Measurements from ENCODE around the gene GPER1. TPM values are rescaled to one million over a fixed set of nuclear protein-coding genes. Genes with fewer than 3 reads are reported as not detected.

GPER1 gene
- polyA plus RNA-seq, 2 of the 4 experiments (the other 2 are of a cell fraction) = 0.23 to 0.50 TPM

GRCh38 chr7:1096156-1097119 lies 8.5 kb downstream of the GPER1 start:
- CTCF ChIA-PET = interaction anchor here (0.5 to 2.9 kb wide), 6 partner anchors 9 to 103 kb away, joined by 3 to 9 read pairs (median 5); no protein-coding TSS in a partner anchor
- DNase-seq (ENCODE audit: low read depth in 1 of 2, low spot score in 1 of 2) (no peak), FAIRE-seq (no peak), ATAC-seq (no peak)
- H3K27ac ChIP-seq = no peak overlapping the region
- H3K4me1 ChIP-seq = no peaks in the 10 kb centered on the region
- 92% methylated on average over 29 of the region's 44 CpGs for whole genome bisulfite sequencing (ENCODE audit: missing lambda C conversion rate)
- no peak overlapping the region for H3K4me3 ChIP-seq
- no peak overlapping the region for H3K4me2 ChIP-seq
- TF ChIP-seq FOSL2 (IDR thresholded peaks at IDR 0.05) = no peak
- no peak for TF ChIP-seq FOSL2 (CRISPR knock-in tag; IDR thresholded peaks at IDR 0.05)
- no peak for TF ChIP-seq TP53 (CRISPR knock-in tag; IDR thresholded peaks at IDR 0.05)
- TF ChIP-seq CEBPB (IDR thresholded peaks at IDR 0.05) = no peak
- no peak for TF ChIP-seq NFE2L2 (conservative IDR thresholded peaks at IDR 0.05; ENCODE audit: low read length)
- no peak for TF ChIP-seq RARB (CRISPR knock-in tag; IDR thresholded peaks at IDR 0.05)
- no peak for TF ChIP-seq KDM5A (IDR thresholded peaks at IDR 0.05)
- TF ChIP-seq HOXB5 (CRISPR knock-in tag; IDR thresholded peaks at IDR 0.05) = no peak
- TF ChIP-seq MAFK (IDR thresholded peaks at IDR 0.05; ENCODE audit: partially characterized antibody) = no peak
- TF ChIP-seq E2F6 (IDR thresholded peaks at IDR 0.05; ENCODE audit: borderline replicate concordance, low read depth) = no peak
- no peak for TF ChIP-seq ZC3H11A (IDR thresholded peaks at IDR 0.05)
- TF ChIP-seq, protein P1, sequence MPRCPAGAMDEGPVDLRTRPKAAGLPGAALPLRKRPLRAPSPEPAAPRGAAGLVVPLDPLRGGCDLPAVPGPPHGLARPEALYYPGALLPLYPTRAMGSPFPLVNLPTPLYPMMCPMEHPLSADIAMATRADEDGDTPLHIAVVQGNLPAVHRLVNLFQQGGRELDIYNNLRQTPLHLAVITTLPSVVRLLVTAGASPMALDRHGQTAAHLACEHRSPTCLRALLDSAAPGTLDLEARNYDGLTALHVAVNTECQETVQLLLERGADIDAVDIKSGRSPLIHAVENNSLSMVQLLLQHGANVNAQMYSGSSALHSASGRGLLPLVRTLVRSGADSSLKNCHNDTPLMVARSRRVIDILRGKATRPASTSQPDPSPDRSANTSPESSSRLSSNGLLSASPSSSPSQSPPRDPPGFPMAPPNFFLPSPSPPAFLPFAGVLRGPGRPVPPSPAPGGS (IDR thresholded peaks at IDR 0.05) = no peak
- no peak for TF ChIP-seq MYC (IDR thresholded peaks at IDR 0.05; ENCODE audit: borderline replicate concordance, low read length)
- POLR2A ChIA-PET = no interaction called here
- no peaks in the 10 kb centered on the region for H3K9me3 ChIP-seq

- ChIA-PET CTCF (interaction anchor here (1.0 to 2.9 kb wide), 3 partner anchors 9 to 104 kb away, joined by 4 to 9 read pairs (median 5); no protein-coding TSS in a partner anchor), POLR2A (no interaction called here)
These were observed 9.2 kb downstream of the GPER1 start for GRCh38 chr7:1097120-1097504.

More at GRCh38 chr7:1097120-1097504, 9.2 kb downstream of the GPER1 start:
- no peak overlapping the region for H3K27ac ChIP-seq
- no peaks in the 10 kb centered on the region for H3K9me3 ChIP-seq
- H3K4me3 ChIP-seq = no peak overlapping the region
- no peak for TF ChIP-seq JUNB (IDR thresholded peaks at IDR 0.05)
- no peak for TF ChIP-seq GATA3 (IDR thresholded peaks at IDR 0.05; ENCODE audit: borderline replicate concordance)
- TF ChIP-seq RARB (CRISPR knock-in tag; IDR thresholded peaks at IDR 0.05) = no peak
- no peak for TF ChIP-seq NPAS2 (CRISPR knock-in tag; IDR thresholded peaks at IDR 0.05; ENCODE audit: borderline replicate concordance)
- no peak for TF ChIP-seq ESRRA (IDR thresholded peaks at IDR 0.05; ENCODE audit: borderline replicate concordance, low read length)
- TF ChIP-seq ZSCAN20 (CRISPR knock-in tag; IDR thresholded peaks at IDR 0.05) = no peak
- TF ChIP-seq RCOR1 (IDR thresholded peaks at IDR 0.05; ENCODE audit: low read depth, low read length) = no peak
- no peak for TF ChIP-seq SMC3 (IDR thresholded peaks at IDR 0.05)
- TF ChIP-seq E2F6 (IDR thresholded peaks at IDR 0.05; ENCODE audit: borderline replicate concordance, low read depth) = no peak
- no peak for TF ChIP-seq CHD2 (IDR thresholded peaks at IDR 0.05; ENCODE audit: low read length, partially characterized antibody)
- TF ChIP-seq HOXB5 (CRISPR knock-in tag; IDR thresholded peaks at IDR 0.05) = no peak
- no peak for TF ChIP-seq MAZ (IDR thresholded peaks at IDR 0.05; ENCODE audit: borderline replicate concordance, low read depth, low read length)
- TF ChIP-seq, protein P1 (IDR thresholded peaks at IDR 0.05) = no peak
- no peak for TF ChIP-seq TP53 (CRISPR knock-in tag; IDR thresholded peaks at IDR 0.05)
- TF ChIP-seq ZNF302 (CRISPR knock-in tag; IDR thresholded peaks at IDR 0.05) = no peak
- TF ChIP-seq HOXA7 (CRISPR knock-in tag; IDR thresholded peaks at IDR 0.05) = no peak
- no peak for TF ChIP-seq KDM1A (IDR thresholded peaks at IDR 0.05; ENCODE audit: low read depth)
- TF ChIP-seq ZFP36 (IDR thresholded peaks at IDR 0.05; ENCODE audit: borderline replicate concordance, partially characterized antibody) = no peak
- H3K4me2 ChIP-seq = no peak overlapping the region
- FAIRE-seq (no peak), ATAC-seq (no peak), DNase-seq (ENCODE audit: low read depth in 1 of 2, low spot score in 1 of 2) (no peak)
- no peaks in the 10 kb centered on the region for H3K4me1 ChIP-seq
- WGBS (ENCODE audit: missing lambda C conversion rate) = 91% methylated on average over 13 of the region's 13 CpGs

All from A549 (cell line).